Activated CD4-positive, alpha-beta T cell treated with anti-CD3 and anti-CD28 coated beads for 36 hours (primary cell): ENCODE measurements around the gene GOLT1A. TPM values are rescaled to one million over a fixed set of nuclear protein-coding genes. Genes with fewer than 3 reads are reported as not detected.
"Not testable (repeated sequence)": the region's sequence is repeated elsewhere in the genome, so short reads cannot be mapped to it uniquely, and the experiment has no call there.

ENCODE experiments used
- ATAC-seq: fragments of 200-7000 bp; cut with Tn5 transposase; one replicate; pipeline ENCODE4 v1.10.0; 2021; ENCODE audit warnings: mild to moderate bottlenecking, moderate library complexity
- CTCF ChIA-PET: fragments of 350-600 bp; sonication (Branson Sonifier 250); formaldehyde crosslinking; loops from one replicate; lab custom pipeline; 2021; ENCODE audit warnings: antibody characterized with exemption; lab: Charles Lee
- POLR2A ChIA-PET: fragments of 350-600 bp; sonication (Branson Sonifier 250); formaldehyde crosslinking; loops from one replicate; lab custom pipeline; 2021; ENCODE audit warnings: antibody characterized with exemption, inconsistent platforms; lab: Charles Lee
- DNase-seq: peaks from one replicate; pipeline ENCODE4 v3.0.0-alpha.2; 2020
- H3K27ac Mint-ChIP-seq: one replicate; pipeline ENCODE4 v1.8.0; 2021; ENCODE audit warnings: mixed read lengths
- H3K27me3 Mint-ChIP-seq: one replicate; pipeline ENCODE4 v1.8.0; 2021; ENCODE audit warnings: mixed read lengths
- H3K36me3 Mint-ChIP-seq: one replicate; pipeline ENCODE4 v1.8.0; 2021; ENCODE audit warnings: low read depth, mixed read lengths
- H3K4me1 Mint-ChIP-seq: one replicate; pipeline ENCODE4 v1.8.0; 2021; ENCODE audit warnings: mixed read lengths
- H3K4me3 Mint-ChIP-seq: one replicate; pipeline ENCODE4 v1.8.0; 2021; ENCODE audit warnings: mild to moderate bottlenecking, moderate library complexity, mixed read lengths
- H3K9me3 Mint-ChIP-seq: one replicate; pipeline ENCODE4 v1.8.0; 2021; ENCODE audit warnings: low read depth, mixed read lengths
- intact Hi-C, 2 experiments: fragments of 100-400 bp; cut with DNase I in 1 of 2; cut with micrococcal nuclease in 1 of 2; formaldehyde crosslinking; loops; one replicate each; pipeline versions ENCODE4 v1.14.2 to v1.15.1; 2022 to 2024; cut with DNase I, micrococcal nuclease
- total RNA-seq, 2 experiments: library from RNA; stranded (reverse); gene quantifications; one replicate each; pipeline ENCODE4 v1.2.3, GENCODE V29; 2021

Gene GOLT1A
- total RNA-seq, 2 experiments from 2014 or later: 0.21 to 0.69 TPM

GRCh38 chr1:204242920-204243319 is 29.1 kb upstream of the GOLT1A start:
- ChIA-PET POLR2A (no interaction called here), CTCF (interaction anchor here (0.6 kb wide), 1 partner anchor 24 kb away, joined by 4 read pairs; no protein-coding TSS in a partner anchor)
- no peak overlapping the region for H3K4me3 Mint-ChIP-seq
- H3K27ac Mint-ChIP-seq: no peak overlapping the region
- intact Hi-C loops: no loop called here
- no peaks in the 10 kb centered on the region for H3K4me1 Mint-ChIP-seq
- no peaks in the 10 kb centered on the region for H3K9me3 Mint-ChIP-seq
- ATAC-seq (no peak), DNase-seq (no peak)
- H3K27me3 Mint-ChIP-seq: peaks cover 2% of the 10 kb centered on the region
- no peaks in the 10 kb centered on the region for H3K36me3 Mint-ChIP-seq

GRCh38 chr1:204241914-204242313 is 28.1 kb upstream of the GOLT1A start:
- Mint-ChIP-seq H3K27me3 (peaks cover 2% of the 10 kb centered on the region), H3K9me3 (no peaks in the 10 kb centered on the region), H3K27ac (no peak overlapping the region), H3K36me3 (no peaks in the 10 kb centered on the region), H3K4me3 (no peak overlapping the region), H3K4me1 (no peaks in the 10 kb centered on the region)
- ChIA-PET POLR2A (no interaction called here), CTCF (interaction anchor here (0.6 kb wide), 1 partner anchor 17 kb away, joined by 3 read pairs; no protein-coding TSS in a partner anchor)
- intact Hi-C loops: no loop called here
- DNase-seq (no peak), ATAC-seq (no peak)

DNA sequence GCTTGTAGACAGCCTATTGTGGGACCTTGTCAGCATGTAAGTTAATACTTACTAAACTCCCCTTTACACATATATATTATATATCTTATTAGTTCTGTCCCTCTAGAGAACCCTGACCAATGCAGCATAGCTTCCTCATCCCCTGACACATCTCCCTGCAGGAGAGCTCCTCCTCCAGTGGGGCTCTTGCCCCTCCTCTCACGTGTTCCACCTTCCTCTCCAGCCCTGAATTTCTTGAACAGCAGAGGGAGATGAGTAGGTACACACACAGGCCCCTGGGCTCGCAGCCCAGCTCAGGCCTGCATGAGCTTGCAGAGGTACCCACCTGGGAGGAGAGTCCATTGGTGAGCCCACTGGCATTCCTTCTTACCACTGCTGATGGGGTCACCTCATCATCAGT is 27.3 kb upstream of the GOLT1A start:
- intact Hi-C loops: no loop called here
- DNase-seq (no peak), ATAC-seq (no peak)
- H3K27me3 Mint-ChIP-seq: peaks cover 4% of the 10 kb centered on the region
- ChIA-PET POLR2A (no interaction called here), CTCF (interaction anchor here (0.6 to 1.6 kb wide), 3 partner anchors 13 to 263 kb away, joined by 3 to 5 read pairs (median 3); no protein-coding TSS in a partner anchor)
- no peaks in the 10 kb centered on the region for H3K36me3 Mint-ChIP-seq
- H3K4me3 Mint-ChIP-seq: no peak overlapping the region
- no peaks in the 10 kb centered on the region for H3K4me1 Mint-ChIP-seq
- H3K27ac Mint-ChIP-seq: no peak overlapping the region
- no peaks in the 10 kb centered on the region for H3K9me3 Mint-ChIP-seq

DNA sequence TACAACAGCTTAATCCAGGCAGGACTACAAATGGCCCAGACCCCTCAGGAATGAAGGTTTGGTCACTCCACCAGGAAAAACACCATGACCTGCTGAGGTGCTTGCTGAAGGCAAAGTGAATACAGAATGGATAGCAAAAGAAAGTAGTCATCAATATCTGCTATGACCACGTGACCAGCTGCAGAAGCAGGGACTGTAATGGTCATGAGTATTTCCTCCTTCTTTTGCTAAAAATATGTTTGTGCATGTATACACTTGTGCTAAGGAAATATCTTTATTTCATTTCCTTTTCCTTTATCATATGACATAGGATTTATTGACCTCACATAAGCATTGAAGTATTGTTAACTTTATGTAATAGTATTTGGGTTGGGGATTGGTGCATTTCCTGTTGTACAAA is 26.4 kb upstream of the GOLT1A start:
- Mint-ChIP-seq H3K27ac (no peak overlapping the region), H3K9me3 (no peaks in the 10 kb centered on the region), H3K4me3 (no peak overlapping the region), H3K36me3 (no peaks in the 10 kb centered on the region), H3K4me1 (no peaks in the 10 kb centered on the region), H3K27me3 (peaks cover 6% of the 10 kb centered on the region)
- ChIA-PET POLR2A (no interaction called here), CTCF (interaction anchor here (1.6 kb wide), 1 partner anchor 18 kb away, joined by 3 read pairs; no protein-coding TSS in a partner anchor)
- DNase-seq: no peak
- no peak for ATAC-seq
- intact Hi-C loops: no loop called here

GRCh38 chr1:204239401-204239800 is 25.6 kb upstream of the GOLT1A start:
- intact Hi-C loops, H3K27me3 Mint-ChIP-seq, POLR2A ChIA-PET, ATAC-seq, H3K4me1 Mint-ChIP-seq, H3K27ac Mint-ChIP-seq, H3K4me3 Mint-ChIP-seq, H3K9me3 Mint-ChIP-seq, H3K36me3 Mint-ChIP-seq, DNase-seq: not testable (repeated sequence)
- CTCF ChIA-PET: interaction anchor here (0.6 kb wide), 1 partner anchor 618 kb away, joined by 3 read pairs; no protein-coding TSS in a partner anchor

DNA sequence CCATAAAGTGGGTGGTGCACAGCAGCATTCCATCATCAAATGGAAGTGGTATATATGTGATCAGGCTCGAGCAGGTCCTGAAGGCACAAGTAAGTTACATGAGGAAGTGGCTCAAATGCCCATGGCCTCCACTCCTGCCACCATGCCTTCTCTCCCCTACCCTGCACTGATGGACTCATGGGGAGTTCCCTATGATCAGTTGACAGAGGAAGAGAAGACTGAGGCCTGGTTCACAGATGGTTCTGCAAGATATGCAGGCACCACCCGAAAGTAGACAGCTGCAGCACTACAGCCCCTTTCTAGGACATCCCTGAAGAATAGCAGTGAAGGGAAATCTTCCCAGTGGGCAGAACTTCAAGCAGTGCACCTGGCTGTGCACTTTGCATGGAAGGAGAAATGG is 24.7 kb upstream of the GOLT1A start:
- H3K27ac Mint-ChIP-seq, intact Hi-C loops, ATAC-seq, H3K36me3 Mint-ChIP-seq, DNase-seq, CTCF ChIA-PET, H3K4me1 Mint-ChIP-seq, POLR2A ChIA-PET, H3K27me3 Mint-ChIP-seq, H3K9me3 Mint-ChIP-seq, H3K4me3 Mint-ChIP-seq: not testable (repeated sequence)

GRCh38 chr1:204237515-204237914 is 23.7 kb upstream of the GOLT1A start:
- H3K27ac Mint-ChIP-seq, ATAC-seq, H3K4me1 Mint-ChIP-seq, POLR2A ChIA-PET, H3K36me3 Mint-ChIP-seq, DNase-seq, H3K4me3 Mint-ChIP-seq, intact Hi-C loops, H3K27me3 Mint-ChIP-seq, H3K9me3 Mint-ChIP-seq: not testable (repeated sequence)
- CTCF ChIA-PET: interaction anchor here (0.9 kb wide), 1 partner anchor 74 kb away, joined by 3 read pairs; no protein-coding TSS in a partner anchor

GRCh38 chr1:204232526-204232925 is 18.7 kb upstream of the GOLT1A start:
- no peaks in the 10 kb centered on the region for H3K4me1 Mint-ChIP-seq
- H3K4me3 Mint-ChIP-seq: no peak overlapping the region
- ATAC-seq: no peak
- no peak for DNase-seq
- no peak overlapping the region for H3K27ac Mint-ChIP-seq
- CTCF ChIA-PET: interaction anchor here (0.7 to 0.9 kb wide), 3 partner anchors 70 to 234 kb away, joined by 3 read pairs; no protein-coding TSS in a partner anchor
- H3K36me3 Mint-ChIP-seq: no peaks in the 10 kb centered on the region
- POLR2A ChIA-PET: no interaction called here
- H3K9me3 Mint-ChIP-seq: no peaks in the 10 kb centered on the region
- intact Hi-C loops: no loop called here
- H3K27me3 Mint-ChIP-seq: peaks cover 6% of the 10 kb centered on the region

DNA sequence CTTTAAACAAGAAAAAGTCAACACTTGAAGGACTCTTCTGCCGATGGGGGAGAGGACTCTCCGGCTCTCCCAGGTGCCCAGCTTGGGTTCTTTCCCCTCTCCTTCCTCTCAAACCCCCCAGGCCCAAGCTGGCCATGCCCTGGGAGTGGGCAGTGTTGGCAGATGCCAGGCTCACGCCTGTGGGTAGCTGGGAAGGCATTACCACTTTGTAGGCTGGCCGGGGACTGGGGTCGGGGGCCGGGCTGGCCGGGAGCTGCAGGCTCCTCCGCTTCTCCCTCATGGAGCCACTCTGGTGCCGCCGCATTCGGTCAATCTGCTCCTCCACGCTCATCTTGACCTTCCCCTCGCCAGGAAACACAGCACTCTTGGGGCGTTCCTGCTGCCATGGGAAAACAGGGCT is 16.4 kb upstream of the GOLT1A start:
- no peak overlapping the region for H3K27ac Mint-ChIP-seq
- intact Hi-C loops: no loop called here
- H3K4me1 Mint-ChIP-seq: no peaks in the 10 kb centered on the region
- POLR2A ChIA-PET: no interaction called here
- CTCF ChIA-PET: interaction anchor here (0.9 to 2.2 kb wide), 4 partner anchors 20 to 577 kb away, joined by 4 to 7 read pairs (median 4); no protein-coding TSS in a partner anchor
- no peak overlapping the region for H3K4me3 Mint-ChIP-seq
- H3K9me3 Mint-ChIP-seq: no peaks in the 10 kb centered on the region
- no peaks in the 10 kb centered on the region for H3K27me3 Mint-ChIP-seq
- no peaks in the 10 kb centered on the region for H3K36me3 Mint-ChIP-seq
- DNase-seq (no peak), ATAC-seq (no peak)

DNA sequence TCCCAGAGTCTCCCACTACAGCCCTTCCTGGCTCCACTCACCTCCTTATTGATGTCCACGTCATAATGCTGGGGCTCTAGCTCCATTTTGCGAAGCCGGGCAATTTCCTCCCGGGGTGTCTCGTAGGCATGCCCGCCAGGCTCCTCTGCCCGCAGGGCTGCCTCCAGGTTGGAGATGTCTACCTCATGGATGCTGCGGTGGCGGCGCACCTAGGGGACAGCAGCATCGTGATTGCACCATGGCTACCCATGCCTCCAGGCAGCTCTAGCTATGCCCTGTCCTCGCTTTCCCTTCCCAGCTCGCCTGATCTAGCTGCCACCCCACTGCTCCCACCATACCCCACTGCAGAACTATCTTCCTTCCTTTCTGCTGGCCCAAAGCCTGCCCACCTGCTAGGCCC is 15.1 kb upstream of the GOLT1A start:
- Mint-ChIP-seq H3K4me3 (no peak overlapping the region), H3K27me3 (no peaks in the 10 kb centered on the region), H3K4me1 (no peaks in the 10 kb centered on the region), H3K9me3 (no peaks in the 10 kb centered on the region), H3K27ac (no peak overlapping the region), H3K36me3 (no peaks in the 10 kb centered on the region)
- intact Hi-C loops: no loop called here
- no peak for ATAC-seq
- POLR2A ChIA-PET: no interaction called here
- DNase-seq: no peak
- CTCF ChIA-PET: interaction anchor here (0.5 to 2.2 kb wide), 6 partner anchors 19 to 578 kb away, joined by 3 to 7 read pairs (median 4); no protein-coding TSS in a partner anchor

- ATAC-seq (no peak), DNase-seq (no peak)
- Mint-ChIP-seq H3K27me3 (no peaks in the 10 kb centered on the region), H3K4me3 (no peak overlapping the region), H3K9me3 (no peaks in the 10 kb centered on the region), H3K4me1 (no peaks in the 10 kb centered on the region), H3K36me3 (no peaks in the 10 kb centered on the region), H3K27ac (no peak overlapping the region)
- CTCF ChIA-PET: interaction anchor here (0.5 to 2.2 kb wide), 6 partner anchors 14 to 1063 kb away, joined by 3 to 7 read pairs (median 3); partner anchors contain the start of gene GOLT1A
- intact Hi-C loops: no loop called here
- POLR2A ChIA-PET: no interaction called here
Observed at GRCh38 chr1:204227996-204228785, 14.4 kb upstream of the GOLT1A start.
